Glomerular visceral epithelial cell (primary cell): ENCODE data around the gene JARID2.

Experiments used
- DNase-seq: peaks from one replicate; pipeline ENCODE4 v3.0.0-alpha.2; 2016; ENCODE audit errors: extremely low spot score

Gene JARID2

GRCh38 chr6:15245361-15246216, at the start of gene JARID2:
Gene JARID2 (plus strand): TSS chr6:15246069. CDS start chr6:15246540, 471 bp downstream.
- peak; percentile 98 for DNase-seq

GRCh38 chr6:15200087-15200486, 45.8 kb upstream of the JARID2 start:
- no peak for DNase-seq

GRCh38 chr6:15205321-15205720, 40.5 kb upstream of the JARID2 start:
- DNase-seq, result peak; percentile 48

GRCh38 chr6:15206887-15207286, 39.0 kb upstream of the JARID2 start:
- DNase-seq, result no peak

GRCh38 chr6:15207923-15208322, 37.9 kb upstream of the JARID2 start:
- DNase-seq, result peak; percentile 17

GRCh38 chr6:15213838-15214400, 31.9 kb upstream of the JARID2 start:
- DNase-seq, result no peak

GRCh38 chr6:15218401-15218800, 27.5 kb upstream of the JARID2 start:
- DNase-seq, result no peak

DNA sequence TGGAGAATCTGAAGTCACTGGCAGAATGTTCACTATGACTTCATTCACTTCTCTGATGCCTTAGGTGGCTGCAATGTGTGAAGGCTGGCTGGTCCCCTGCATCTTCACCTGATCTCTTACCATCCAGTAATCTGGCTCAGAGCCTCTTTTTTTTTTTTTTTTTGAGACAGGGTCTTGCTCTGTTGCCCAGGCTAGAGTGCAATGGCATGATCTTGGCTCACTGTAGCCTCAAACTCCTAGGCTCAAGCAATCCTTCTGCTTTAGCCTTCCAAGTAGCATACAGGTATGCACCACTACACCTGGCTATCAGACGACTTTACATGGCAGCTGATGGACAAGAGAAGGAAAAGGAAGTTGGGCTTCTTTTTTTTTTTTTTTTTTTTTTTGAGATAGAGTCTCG, 25.8 kb upstream of the JARID2 start:
- DNase-seq, result no peak

GRCh38 chr6:15227827-15228318, 18.0 kb upstream of the JARID2 start:
- no peak for DNase-seq

DNA sequence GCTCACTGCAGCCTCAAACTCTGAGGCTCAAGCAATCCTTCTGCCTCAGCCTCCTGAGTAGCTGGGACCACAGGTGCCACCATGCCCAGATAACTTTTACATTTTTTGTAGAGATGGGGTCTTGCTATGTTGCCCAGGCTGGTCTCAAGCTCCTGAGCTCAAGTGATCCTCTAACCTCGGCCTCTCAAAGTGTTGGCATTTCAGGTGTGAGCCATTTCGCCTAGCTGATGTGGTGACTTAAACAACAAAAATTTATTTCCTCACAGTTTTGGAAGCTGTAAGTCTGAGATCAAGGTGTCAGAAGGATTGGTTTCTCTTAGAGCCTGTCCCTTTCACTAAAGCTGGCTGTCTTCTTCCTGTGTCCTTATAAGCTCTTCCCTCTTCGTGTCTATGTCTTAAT, 15.0 kb upstream of the JARID2 start:
- DNase-seq, result no peak

DNA sequence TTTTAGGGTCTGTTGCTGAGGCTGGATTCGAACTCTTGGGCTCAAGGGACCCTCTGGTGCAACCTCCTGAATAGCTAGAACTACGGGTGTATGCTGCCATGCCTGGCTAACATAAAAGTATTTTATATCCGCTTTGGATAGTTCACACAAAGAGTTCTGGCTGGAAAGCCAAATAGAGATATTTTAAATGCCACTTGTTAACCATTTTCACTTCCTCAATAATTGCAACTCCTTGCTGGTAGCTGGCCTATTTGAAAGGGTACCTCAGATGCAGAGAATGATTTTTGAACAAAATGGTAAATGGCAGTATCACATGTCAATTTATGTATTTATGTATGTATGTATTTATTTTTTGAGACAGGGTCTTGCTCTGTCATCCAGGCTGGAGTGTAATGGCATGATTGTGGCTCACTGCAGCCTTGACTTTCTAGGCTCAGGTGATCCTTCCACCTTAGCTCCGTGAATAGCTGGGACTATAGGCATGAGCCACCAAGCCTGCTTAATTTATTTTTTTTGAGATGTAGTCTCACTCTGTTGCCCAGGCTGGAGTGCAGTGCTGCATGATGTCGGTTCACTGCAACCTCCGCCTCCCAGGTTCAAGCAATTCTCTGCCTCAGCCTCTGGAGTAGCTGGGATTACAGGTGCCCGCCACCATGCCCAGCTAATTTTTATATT, 12.9 kb upstream of the JARID2 start:
- DNase-seq, result no peak

DNA sequence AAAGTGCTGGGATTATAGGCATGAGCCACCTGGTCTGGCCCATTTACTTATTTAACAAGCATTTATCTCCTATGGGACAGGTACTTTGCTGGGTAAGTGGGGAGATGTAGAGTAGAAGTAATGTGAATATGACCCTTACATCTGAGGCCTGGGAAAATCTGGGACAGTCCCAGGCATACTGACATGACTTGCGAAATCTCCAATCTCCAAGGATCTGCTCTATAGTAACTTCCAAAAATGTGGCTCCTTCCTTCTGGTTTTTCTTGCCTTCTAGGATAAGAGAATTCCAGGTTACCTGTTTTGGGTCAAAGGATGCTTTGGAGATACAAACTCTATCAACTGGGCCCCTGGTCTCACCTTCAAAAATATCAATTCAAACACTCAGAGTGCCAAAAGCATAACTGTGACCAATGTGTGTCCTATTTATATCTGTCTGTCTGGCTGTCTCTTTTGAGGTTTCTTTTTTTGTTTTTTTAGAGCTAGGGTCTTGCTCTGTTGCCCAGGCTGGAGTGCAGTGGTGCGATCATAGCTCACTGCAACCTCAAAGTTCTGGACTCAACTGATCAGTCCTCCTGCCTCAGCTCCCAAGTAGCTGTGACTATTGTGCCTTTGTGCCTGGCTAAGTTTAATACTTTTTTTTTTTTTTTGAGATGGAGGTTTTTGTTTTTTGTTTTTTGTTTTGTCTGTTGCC, 11.7 kb upstream of the JARID2 start:
- no peak for DNase-seq

DNA sequence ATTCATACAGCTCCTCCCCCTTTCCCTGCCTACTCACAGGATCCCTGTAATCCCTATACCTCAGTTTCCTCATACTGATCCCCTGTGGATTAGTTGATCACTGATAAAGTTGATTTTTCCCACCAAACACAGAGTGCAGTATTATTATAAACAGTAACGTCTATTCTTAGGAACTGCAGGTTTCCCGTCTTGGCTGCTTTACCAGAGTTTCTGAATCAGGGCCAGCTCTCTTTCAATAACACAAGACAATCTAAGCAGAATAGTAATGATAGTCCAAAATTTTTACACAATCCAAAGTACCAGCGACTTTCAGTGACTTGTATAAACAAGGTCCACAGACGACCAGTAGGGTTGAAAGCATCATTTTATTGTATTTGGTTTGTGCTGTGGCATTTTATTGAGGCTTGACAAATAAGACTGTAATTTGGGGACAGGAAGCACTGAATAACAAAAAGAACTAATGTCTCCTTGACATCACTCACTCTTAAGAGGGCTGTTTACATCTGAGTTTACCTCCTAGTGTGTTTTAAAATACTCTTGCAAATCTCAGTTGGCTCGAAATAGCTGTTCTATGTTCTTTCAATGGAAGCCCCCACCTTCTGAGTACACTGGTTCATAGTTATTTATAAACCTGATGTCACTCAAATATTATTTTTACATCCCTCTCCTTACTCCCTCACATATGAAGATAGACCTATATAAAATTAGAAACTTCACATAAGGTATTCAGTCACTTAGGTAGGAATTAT, 6.1 kb upstream of the JARID2 start:
- DNase-seq, result no peak

- DNase-seq, result no peak
Observed at GRCh38 chr6:15242503-15242902, 3.4 kb upstream of the JARID2 start.

DNA sequence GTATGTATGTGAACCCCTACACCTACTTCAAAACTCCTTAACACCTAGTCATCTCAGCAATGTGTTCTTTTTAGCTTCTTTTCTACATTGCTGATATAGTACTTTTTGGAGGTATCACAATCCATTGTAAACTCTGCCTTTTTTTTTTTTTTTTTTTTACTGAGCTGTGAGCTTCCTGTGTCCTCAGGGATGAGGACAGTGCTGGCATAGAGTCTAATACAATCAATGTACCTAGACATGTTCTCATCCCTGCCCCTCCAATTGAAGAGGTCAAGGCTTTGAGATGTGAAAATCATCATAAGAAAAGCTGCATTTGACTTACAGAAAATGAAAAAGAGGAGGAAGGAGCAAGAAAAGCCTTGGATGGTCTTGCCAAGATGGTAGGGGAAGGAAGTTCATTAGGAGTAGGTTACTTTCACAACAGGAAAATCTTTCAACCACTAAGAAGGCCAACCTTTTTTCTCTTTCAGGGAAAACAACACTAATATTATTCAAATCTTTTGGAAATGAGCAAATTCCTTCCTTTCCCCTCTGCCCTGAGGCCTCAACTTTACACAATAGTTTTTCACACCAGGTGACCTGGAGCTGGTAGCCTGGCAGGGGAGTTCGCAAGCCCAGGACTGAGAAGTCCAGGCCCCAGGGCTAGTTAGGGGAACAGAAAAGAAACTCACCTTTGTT, 2.8 kb upstream of the JARID2 start:
- no peak for DNase-seq

DNA sequence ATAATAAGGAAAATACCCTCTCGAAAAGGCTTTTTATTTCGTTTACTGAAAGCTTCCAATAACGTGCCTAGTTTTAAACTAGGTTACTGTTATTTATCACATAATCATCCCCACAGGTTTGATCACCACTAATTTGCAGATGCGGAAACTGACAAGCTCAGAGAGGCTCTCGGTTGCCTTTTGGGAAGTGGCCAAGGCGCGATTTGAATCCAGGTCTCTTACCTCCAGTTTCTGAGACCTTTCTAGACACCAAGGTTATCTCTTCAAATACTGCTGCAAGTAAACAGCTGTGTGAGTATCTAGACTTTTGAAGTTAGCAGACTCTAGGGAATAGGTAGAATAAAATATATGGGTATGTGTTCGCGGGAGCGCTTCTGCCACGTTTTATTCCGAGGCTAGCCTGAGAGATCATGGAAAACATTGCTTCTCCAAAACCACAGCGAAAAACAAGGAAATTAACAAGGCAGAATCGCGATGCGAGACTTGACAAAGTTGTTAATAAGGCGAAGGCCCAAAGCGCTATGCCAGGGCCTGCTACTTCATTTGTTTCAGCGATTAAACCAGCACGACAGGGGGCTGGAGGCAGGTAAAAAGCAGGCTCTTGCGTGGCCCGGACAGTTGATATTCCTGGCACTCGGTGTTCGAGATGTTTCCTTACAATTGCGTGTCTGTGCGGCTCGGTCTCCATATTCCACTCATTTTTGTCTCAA, 1.8 kb upstream of the JARID2 start:
- DNase-seq, result no peak

DNA sequence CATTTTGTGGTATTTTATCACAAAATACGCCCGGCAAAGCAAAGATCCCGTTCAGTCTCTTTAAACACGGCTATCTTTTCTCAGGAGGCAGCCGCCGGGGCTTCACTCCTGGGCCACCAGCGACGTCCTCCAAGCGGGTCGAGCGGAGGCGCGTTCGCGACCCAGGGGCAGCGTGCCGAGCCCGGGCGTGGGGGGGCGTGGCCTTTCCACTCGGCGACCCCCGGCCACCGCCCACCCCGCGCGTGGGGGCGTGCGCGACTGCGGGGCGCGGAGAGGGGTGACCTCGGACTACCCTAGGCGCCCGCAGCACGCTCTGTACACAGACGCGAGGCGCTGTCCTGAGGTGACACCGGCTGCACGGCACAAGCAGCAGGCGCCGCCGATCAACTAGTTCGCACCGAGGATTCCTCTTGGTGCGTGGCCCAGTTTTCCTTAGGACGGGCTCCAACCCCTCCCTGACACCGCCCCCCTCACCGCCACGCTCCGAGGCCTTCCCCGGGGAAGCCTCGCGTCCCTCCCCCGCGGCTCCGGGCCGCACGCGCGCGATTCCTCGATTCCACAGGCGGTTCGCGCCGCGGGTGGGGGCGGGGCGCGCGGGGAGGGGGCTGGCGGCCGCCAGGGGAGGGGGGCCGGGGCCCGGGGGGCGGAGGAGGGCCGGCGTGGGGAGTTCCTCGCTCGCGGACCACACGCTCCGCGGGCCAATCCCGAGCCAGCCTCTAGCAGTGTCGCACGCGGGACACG, 1.1 kb upstream of the JARID2 start:
- peak; percentile 74 for DNase-seq

- no peak for DNase-seq
Observed at GRCh38 chr6:15246217-15246665, 372 bp downstream of the JARID2 start.
